GM12878 (cell line): Measurements from ENCODE around the gene COPZ1. TPM values are rescaled to one million over a fixed set of nuclear protein-coding genes. Genes with fewer than 3 reads are reported as not detected.
A peak's percentile ranks its signal among the peaks of the same experiment; 100 is the strongest.

ENCODE experiments used
- ATAC-seq: fragments of 200-7000 bp; cut with Tn5 transposase; 3 replicates; pipeline ENCODE4 v1.9.1; 2020; ENCODE audit warnings: mild to moderate bottlenecking, moderate library complexity
- BruUV-seq: library from RNA; stranded (reverse); fragments of 400-500 nt; replicated peaks from 2 replicates; lab custom pipeline; 2021; lab: Mats Ljungman, UMichigan
- CTCF ChIA-PET: fragments of 300-600 bp; sonication (Branson Sonifier 250); formaldehyde crosslinking; extraction: SDS; loops from one replicate; lab custom pipeline; 2021; ENCODE audit warnings: inconsistent platforms; lab: Yijun Ruan, JAX
- POLR2A ChIA-PET: fragments of 350-600 bp; formaldehyde crosslinking; extraction: SDS; loops from one replicate; lab custom pipeline; 2021; ENCODE audit warnings: inconsistent platforms; lab: Charles Lee
- RAD21 ChIA-PET: fragments of 300-600 bp; sonication (Branson Sonifier 250); formaldehyde crosslinking; loops from one replicate; lab custom pipeline; 2023; ENCODE audit warnings: antibody characterized with exemption; ENCODE audit not compliant: unreplicated experiment; lab: Charles Lee
- SMC1A ChIA-PET: fragments of 300-600 bp; sonication (Branson Sonifier 250); formaldehyde crosslinking; loops from one replicate; lab custom pipeline; 2023; ENCODE audit not compliant: unreplicated experiment, uncharacterized antibody; lab: Charles Lee
- DNase-seq: peaks from one replicate; pipeline ENCODE4 v3.0.0-alpha.2; 2011; ENCODE audit warnings: low read depth, low spot score
- FAIRE-seq: peaks from 3 replicates; lab custom pipeline; 2011; peaks lifted over from hg19 to GRCh38; lab: Jason Lieb, UNC
- H2AFZ ChIP-seq: 2 replicates; pipeline ENCODE4 v1.6.0; 2011; ENCODE audit warnings: low read depth, low read length, control low read depth; ENCODE audit not compliant: control insufficient read depth
- H3K27ac ChIP-seq: 2 replicates; pipeline ENCODE4 v1.5.1; 2011; ENCODE audit warnings: control low read depth; ENCODE audit not compliant: control insufficient read depth, insufficient read depth
- H3K27me3 ChIP-seq, 2 experiments: replicated peaks in 1 of 2; 2 replicates each; pipeline versions ENCODE4 v1.6.0 to v1.6.1; 2011; ENCODE audit warnings: low read length in 1 of 2; ENCODE audit not compliant: control insufficient read depth in 2 of 2, insufficient read depth in 2 of 2
- H3K36me3 ChIP-seq, 2 experiments: 2 replicates each; pipeline ENCODE4 v1.5.1; 2011; ENCODE audit warnings: low read length in 1 of 2; ENCODE audit not compliant: control insufficient read depth in 2 of 2, insufficient read depth in 2 of 2
- H3K4me1 ChIP-seq: 2 replicates; pipeline ENCODE4 v1.6.1; 2011; ENCODE audit warnings: mild to moderate bottlenecking, low read length, moderate library complexity, mixed read lengths; ENCODE audit not compliant: control insufficient read depth, insufficient read depth
- H3K4me2 ChIP-seq: 2 replicates; pipeline ENCODE4 v1.6.0; 2011; ENCODE audit warnings: control low read depth; ENCODE audit not compliant: control insufficient read depth, insufficient read depth
- H3K4me3 ChIP-seq: fragments of 200-600 bp; sonication (generic); 2 replicates; pipeline ENCODE4 v1.5.1; 2016
- H3K79me2 ChIP-seq: 2 replicates; pipeline ENCODE4 v1.6.0; 2011; ENCODE audit warnings: low read length; ENCODE audit not compliant: control insufficient read depth, insufficient read depth
- H3K9ac ChIP-seq: 2 replicates; pipeline ENCODE4 v1.8.0; 2011; ENCODE audit warnings: low read length, control low read depth, mixed read lengths; ENCODE audit not compliant: control insufficient read depth, insufficient read depth
- H3K9me3 ChIP-seq: replicated peaks from 3 replicates; pipeline ENCODE4 v1.5.1; 2011; ENCODE audit warnings: mild to moderate bottlenecking, low read length; ENCODE audit not compliant: control insufficient read depth, insufficient read depth
- H4K20me1 ChIP-seq: 2 replicates; pipeline ENCODE4 v1.6.0; 2011; ENCODE audit not compliant: control insufficient read depth, insufficient read depth
- CBX5 ChIP-seq: sonication (generic); IDR thresholded peaks from 2 replicates; pipeline ENCODE4 v1.6.1; 2016; ENCODE audit warnings: low read depth, moderate library complexity, mild to moderate bottlenecking, inconsistent platforms
- ETV6 ChIP-seq, 2 experiments: fragments of 450-650 bp in 1 of 2; IDR thresholded peaks in 1 of 2; conservative IDR thresholded peaks in 1 of 2; 2 replicates each; pipeline ENCODE4 v1.6.1; 2014; ENCODE audit warnings: antibody characterized with exemption in 1 of 2, borderline replicate concordance in 1 of 2, low read depth in 1 of 2, mild to moderate bottlenecking in 1 of 2, moderate library complexity in 1 of 2
- IKZF2 ChIP-seq, 2 experiments: fragments of 450-650 bp; IDR thresholded peaks; 2 replicates each; pipeline ENCODE4 v1.6.1; 2017; ENCODE audit warnings: mild to moderate bottlenecking in 2 of 2, moderate library complexity in 2 of 2
- NFYB ChIP-seq: IDR thresholded peaks from 2 replicates; pipeline ENCODE4 v1.6.1; 2011; ENCODE audit warnings: low read depth, mild to moderate bottlenecking, low read length, improper control_type of control experiment, moderate library complexity; ENCODE audit not compliant: insufficient read depth
- POLR2AphosphoS5 ChIP-seq: IDR thresholded peaks from 2 replicates; pipeline ENCODE4 v1.6.1; 2011; ENCODE audit warnings: mild to moderate bottlenecking, low read length, inconsistent platforms
- SMARCA5 ChIP-seq: fragments of 450-650 bp; IDR thresholded peaks from 2 replicates; pipeline ENCODE4 v1.6.1; 2017; ENCODE audit warnings: mild to moderate bottlenecking
- SUZ12 ChIP-seq: fragments of 200-600 bp; sonication (generic); IDR thresholded peaks from one replicate; pipeline ENCODE4 v1.6.1; 2018; ENCODE audit warnings: antibody characterized with exemption, mild to moderate bottlenecking; ENCODE audit not compliant: unreplicated experiment
- USF1 ChIP-seq: IDR thresholded peaks from 2 replicates; pipeline ENCODE4 v1.6.1; 2011; ENCODE audit warnings: borderline replicate concordance, low read depth, mild to moderate bottlenecking, moderate library complexity, mixed read lengths, low read length; ENCODE audit not compliant: insufficient read depth; ENCODE audit errors: extremely low read length
- WGBS: methylation state at CpG from one replicate; pipeline ENCODE4 v1.1.6; 2016; ENCODE audit warnings: low lambda C conversion rate; ENCODE audit not compliant: insufficient replicate concordance, insufficient coverage; ENCODE audit errors: missing lambda C conversion rate; 5-methylcytosine and 5-hydroxymethylcytosine counted together
- in situ Hi-C: fragments of 300-500 bp; cut with MboI; formaldehyde crosslinking; loops from 9 replicates; pipeline ENCODE4 v1.14.3; 2018; ENCODE audit warnings: mixed read lengths
- intact Hi-C: fragments of 100-400 bp; cut with micrococcal nuclease; formaldehyde crosslinking; loops from one replicate; pipeline ENCODE4 v1.14.2; 2022; ENCODE audit not compliant: unreplicated experiment
- polyA plus RNA-seq, 11 experiments: library from polyadenylated mRNA; depleted of rRNA in 4 of 11; unstranded in 6 of 11; stranded (reverse) in 5 of 11; fragments of >200 nt; fragmentation: Nextera tagmentation in 4 of 11; fragmentation: Illumina TruSeq in 1 of 11; extraction: Ambion mirVana in 4 of 11; extraction: Trizol in 1 of 11; gene quantifications; 1 replicate in 1 of 11; 2 replicates in 10 of 11; pipeline versions ENCODE4 v1.2.1 to v1.2.3, GENCODE V29; 2011 to 2016; ENCODE audit warnings: inconsistent platforms in 2 of 11, missing spikeins in 2 of 11, low read depth in 1 of 11
- total RNA-seq, 4 experiments: library from RNA; depleted of rRNA in 3 of 4; stranded (reverse); fragments of >200 nt in 3 of 4; fragmentation: Illumina TruSeq in 1 of 4; extraction: Trizol in 1 of 4; gene quantifications; 2 replicates each; pipeline versions ENCODE4 v1.2.1 to v1.2.3, GENCODE V29; 2013 to 2021
- TF ChIP-seq, protein P1 (sequence below): fragments of 450-650 bp; IDR thresholded peaks from 2 replicates; pipeline ENCODE4 v1.6.1; 2017; ENCODE audit warnings: low read depth, mild to moderate bottlenecking, moderate library complexity
- TF ChIP-seq, protein P2 (sequence below): IDR thresholded peaks from 2 replicates; pipeline ENCODE4 v1.6.1; 2011; ENCODE audit warnings: borderline replicate concordance, low read depth, mild to moderate bottlenecking, moderate library complexity, low read length; ENCODE audit not compliant: insufficient read depth, poor library complexity, severe bottlenecking
- TF ChIP-seq, protein P3 (sequence below): IDR thresholded peaks from 2 replicates; pipeline ENCODE4 v1.6.1; 2011; ENCODE audit warnings: low read depth, mild to moderate bottlenecking, low read length, moderate library complexity, borderline replicate concordance; ENCODE audit errors: extremely low read depth

The COPZ1 gene
- total and polyA plus RNA-seq, 10 of the 15 experiments (the other 5 are each of a cell fraction or from before 2014, with no cell fraction given) = 112 to 378 (median 184) TPM

DNA sequence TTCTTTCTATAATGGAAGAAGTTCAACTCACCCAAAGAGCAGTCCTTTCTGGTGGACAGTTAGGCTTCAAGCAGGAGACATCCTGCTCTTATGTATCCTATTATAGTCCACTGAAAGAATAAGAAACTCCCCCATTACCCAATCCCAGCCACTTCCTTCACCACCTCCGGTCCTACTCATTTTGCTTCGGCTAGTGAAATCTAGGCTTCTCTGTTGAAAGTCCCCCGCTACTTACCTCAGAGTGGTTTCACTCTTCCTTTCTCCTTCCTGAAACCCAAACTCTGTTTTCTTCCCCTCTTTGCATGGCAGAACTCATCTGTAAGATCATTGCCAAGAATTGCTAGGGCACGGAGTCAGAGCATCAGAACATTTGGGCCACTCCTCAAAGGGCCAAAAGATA lies 39.5 kb downstream of the COPZ1 start, which contains the start of gene GPR84 (continued):
- TF ChIP-seq USF1 = no peak
- TF ChIP-seq ETV6 (conservative IDR thresholded peaks at IDR 0.05 in 1 of 2, IDR thresholded peaks at IDR 0.05 in 1 of 2; ENCODE audit: borderline replicate concordance in 1 of 2, low read depth in 1 of 2) = peak in 1 of 2 experiments; percentile 68; a peak in 1 of 4 replicates
- TF ChIP-seq, protein P1, sequence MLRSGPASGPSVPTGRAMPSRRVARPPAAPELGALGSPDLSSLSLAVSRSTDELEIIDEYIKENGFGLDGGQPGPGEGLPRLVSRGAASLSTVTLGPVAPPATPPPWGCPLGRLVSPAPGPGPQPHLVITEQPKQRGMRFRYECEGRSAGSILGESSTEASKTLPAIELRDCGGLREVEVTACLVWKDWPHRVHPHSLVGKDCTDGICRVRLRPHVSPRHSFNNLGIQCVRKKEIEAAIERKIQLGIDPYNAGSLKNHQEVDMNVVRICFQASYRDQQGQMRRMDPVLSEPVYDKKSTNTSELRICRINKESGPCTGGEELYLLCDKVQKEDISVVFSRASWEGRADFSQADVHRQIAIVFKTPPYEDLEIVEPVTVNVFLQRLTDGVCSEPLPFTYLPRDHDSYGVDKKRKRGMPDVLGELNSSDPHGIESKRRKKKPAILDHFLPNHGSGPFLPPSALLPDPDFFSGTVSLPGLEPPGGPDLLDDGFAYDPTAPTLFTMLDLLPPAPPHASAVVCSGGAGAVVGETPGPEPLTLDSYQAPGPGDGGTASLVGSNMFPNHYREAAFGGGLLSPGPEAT = 0 out of 2 replicates have a peak, but pooled peaks have one; percentile 27
- 0 out of 2 replicates have a peak, but pooled peaks have one; percentile 24 for TF ChIP-seq NFYB
- TF ChIP-seq CBX5 = 0 out of 2 replicates have a peak, but pooled peaks have one; percentile 38

DNA sequence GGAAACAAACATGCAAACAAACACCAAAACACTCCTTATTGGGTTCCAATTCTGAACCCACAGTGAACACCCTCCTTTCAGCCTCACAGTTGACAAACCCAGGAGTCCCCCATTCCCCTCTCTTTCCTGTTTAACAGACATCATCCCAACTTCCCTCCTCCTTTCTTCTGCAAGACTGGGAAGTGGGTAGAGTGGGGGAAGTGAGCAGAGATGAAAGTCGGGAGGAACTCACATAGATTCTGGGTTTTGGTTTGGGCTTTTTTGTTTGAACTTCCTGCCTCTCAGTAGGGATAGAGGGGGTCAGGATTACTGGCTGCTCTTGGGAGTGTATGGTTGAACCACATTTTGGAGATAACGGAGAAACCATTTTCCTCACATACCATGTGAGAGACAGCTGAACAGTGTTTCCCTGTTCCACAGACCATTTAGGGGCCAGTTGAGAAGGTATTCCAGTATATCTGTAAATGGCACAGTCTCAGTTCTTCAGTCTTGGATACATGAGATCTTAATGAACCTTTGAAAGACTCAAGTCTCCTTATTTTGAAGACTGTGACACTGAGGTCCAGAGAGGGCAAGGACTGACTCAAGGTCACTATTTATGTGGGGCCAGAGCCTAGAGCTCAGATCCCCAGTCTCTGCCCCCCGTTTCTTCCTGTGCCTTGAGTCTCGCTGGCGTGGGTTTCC lies 43.2 kb downstream of the COPZ1 start:
- FAIRE-seq (no peak), DNase-seq (no peak), ATAC-seq (peak; percentile 44)
- H3K79me2 ChIP-seq = no peaks in the 10 kb centered on the region
- peaks cover 32% of the 10 kb centered on the region for H3K4me1 ChIP-seq
- no peak overlapping the region for H3K27ac ChIP-seq
- in situ Hi-C loops = loop anchor here (10.0 kb wide), 1 partner anchor 343 kb away; the partner anchor contains the start of gene HOXC6
- intact Hi-C loops = loop anchor here (1.0 kb wide), 4 partner anchors 32 to 148 kb away; no protein-coding TSS in a partner anchor
- peak overlapping the region; percentile 38 for H3K9ac ChIP-seq
- H3K4me2 ChIP-seq = peak overlapping the region; percentile 66
- peak overlapping the region; percentile 83 for H2AFZ ChIP-seq
- no TSS peak for BruUV-seq
- no peaks in the 10 kb centered on the region for H3K36me3 ChIP-seq
- no peaks in the 10 kb centered on the region for H3K27me3 ChIP-seq
- ChIA-PET SMC1A (interaction anchor here (0.6 to 3.0 kb wide), 24 partner anchors 9 to 336 kb away, joined by 3 to 19 read pairs (median 4); partner anchors contain the start of gene HOXC5), RAD21 (interaction anchor here (0.8 to 1.8 kb wide), 17 partner anchors 10 to 153 kb away, joined by 3 to 18 read pairs (median 5); partner anchors contain the start of genes COPZ1 and NCKAP1L), CTCF (interaction anchor here (0.6 to 4.9 kb wide), 42 partner anchors 9 to 167 kb away, joined by 3 to 61 read pairs (median 4); partner anchors contain the start of genes COPZ1, HNRNPA1 and ZNF385A), POLR2A (interaction anchor here (1.2 to 1.7 kb wide), 2 partner anchors 9 to 110 kb away, joined by 4 to 9 read pairs; no protein-coding TSS in a partner anchor)
- no peak overlapping the region for H3K4me3 ChIP-seq
- H4K20me1 ChIP-seq = no peaks in the 10 kb centered on the region
- WGBS = 17% methylated on average over 5 of the region's 5 CpGs
- H3K9me3 ChIP-seq = no peaks in the 10 kb centered on the region
- TF ChIP-seq SUZ12 (no peak), IKZF2 (IDR thresholded peaks at IDR 0.05) (0 out of 4 replicates have a peak, but pooled peaks of 1 of the 2 experiments have one; percentile 14), POLR2AphosphoS5 (no peak), SMARCA5 (no peak)
- TF ChIP-seq, protein P2, sequence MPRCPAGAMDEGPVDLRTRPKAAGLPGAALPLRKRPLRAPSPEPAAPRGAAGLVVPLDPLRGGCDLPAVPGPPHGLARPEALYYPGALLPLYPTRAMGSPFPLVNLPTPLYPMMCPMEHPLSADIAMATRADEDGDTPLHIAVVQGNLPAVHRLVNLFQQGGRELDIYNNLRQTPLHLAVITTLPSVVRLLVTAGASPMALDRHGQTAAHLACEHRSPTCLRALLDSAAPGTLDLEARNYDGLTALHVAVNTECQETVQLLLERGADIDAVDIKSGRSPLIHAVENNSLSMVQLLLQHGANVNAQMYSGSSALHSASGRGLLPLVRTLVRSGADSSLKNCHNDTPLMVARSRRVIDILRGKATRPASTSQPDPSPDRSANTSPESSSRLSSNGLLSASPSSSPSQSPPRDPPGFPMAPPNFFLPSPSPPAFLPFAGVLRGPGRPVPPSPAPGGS = no peak
- TF ChIP-seq, protein P3, sequence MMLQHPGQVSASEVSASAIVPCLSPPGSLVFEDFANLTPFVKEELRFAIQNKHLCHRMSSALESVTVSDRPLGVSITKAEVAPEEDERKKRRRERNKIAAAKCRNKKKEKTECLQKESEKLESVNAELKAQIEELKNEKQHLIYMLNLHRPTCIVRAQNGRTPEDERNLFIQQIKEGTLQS = no peak
